Fibroblast of lung (primary cell): ENCODE data around the gene GSTT4.
"Not testable (repeated sequence)": the region's sequence is repeated elsewhere in the genome, so short reads cannot be mapped to it uniquely, and the experiment has no call there.

Source experiments
- CTCF ChIP-seq, 2 donors: IDR thresholded peaks in 1 of 2; conservative IDR thresholded peaks in 1 of 2; 1 replicate in 1 of 2; 2 replicates in 1 of 2; pipeline ENCODE4 v1.5.1; 2011 to 2012; ENCODE audit warnings: low read length in 2 of 2, control low read depth in 1 of 2, inconsistent platforms in 1 of 2, low read depth in 1 of 2, mild to moderate bottlenecking in 1 of 2
- EZH2 ChIP-seq: IDR thresholded peaks from 2 replicates; pipeline ENCODE4 v1.5.1; 2012; ENCODE audit warnings: low read length, control low read depth, mild to moderate bottlenecking; ENCODE audit errors: missing control alignments

- not testable (repeated sequence) for TF ChIP-seq CTCF (conservative IDR thresholded peaks at IDR 0.05 in 1 of 2, IDR thresholded peaks at IDR 0.05 in 1 of 2; ENCODE audit: low read depth in 1 of 2, low read length in 2 of 2); EZH2
Observed at GRCh38 chr22:23954193-23954990, 50.9 kb downstream of the GSTT4 start.
